Esophagus (tissue), 2 donors: ENCODE results near the gene RNF14. TPM values are rescaled to one million over a fixed set of nuclear protein-coding genes. Genes with fewer than 3 reads are reported as not detected.

Source experiments
- H3K27ac ChIP-seq, 2 donors: one replicate each; pipeline ENCODE4 v1.5.1; 2013; ENCODE audit warnings: low read depth in 2 of 2, mild to moderate bottlenecking in 2 of 2, inconsistent platforms in 1 of 2, low read length in 1 of 2, moderate library complexity in 1 of 2
- H3K27me3 ChIP-seq, 2 donors: one replicate each; pipeline ENCODE4 v1.6.1; 2013; ENCODE audit warnings: low read length in 2 of 2, control low read depth in 1 of 2, mild to moderate bottlenecking in 1 of 2; ENCODE audit not compliant: insufficient read depth in 2 of 2, control insufficient read depth in 1 of 2
- H3K36me3 ChIP-seq, 2 donors: one replicate each; pipeline ENCODE4 v1.6.1; 2013; ENCODE audit warnings: low read length in 1 of 2; ENCODE audit not compliant: control insufficient read depth in 2 of 2, insufficient read depth in 2 of 2
- H3K4me1 ChIP-seq, 2 donors: one replicate each; pipeline ENCODE4 v1.6.1; 2013; ENCODE audit warnings: low read length in 1 of 2; ENCODE audit not compliant: control insufficient read depth in 2 of 2, insufficient read depth in 2 of 2
- H3K4me3 ChIP-seq, 2 donors: one replicate each; pipeline ENCODE4 v1.5.1; 2013; ENCODE audit warnings: low read length in 2 of 2, mild to moderate bottlenecking in 2 of 2, low read depth in 1 of 2, moderate library complexity in 1 of 2
- H3K9me3 ChIP-seq, 2 donors: one replicate each; pipeline ENCODE4 v1.6.1; 2013; ENCODE audit warnings: mild to moderate bottlenecking in 2 of 2, low read depth in 1 of 2, low read length in 1 of 2, moderate library complexity in 1 of 2; ENCODE audit not compliant: control insufficient read depth in 2 of 2, insufficient read depth in 1 of 2
- WGBS, 2 donors: extraction: QIAGEN DNeasy Blood & Tissue Kit; methylation state at CpG; one replicate each; pipeline ENCODE4 v1.1.7; 2013; 5-methylcytosine and 5-hydroxymethylcytosine counted together
- polyA plus RNA-seq, 2 donors: library from polyadenylated mRNA; stranded (reverse); fragments of 200-250 nt; gene quantifications; one replicate each; pipeline ENCODE4 v1.2.3, GENCODE V29; 2013
- donor health status: healthy with polysubstance abuse.
- donor health status: Bipolar disorder and iron deficiency.

RNF14 gene
- polyA plus RNA-seq, 2 donors = 7.9 to 14.8 TPM

GRCh38 chr5:141995656-141996055 lies 26.8 kb downstream of the RNF14 start:
- Histone ChIP-seq H3K27ac (no peak overlapping the region), H3K4me3 (no peak overlapping the region), H3K27me3 (no peaks in the 10 kb centered on the region), H3K36me3 (peaks cover 3 to 4% of the 10 kb centered on the region in 2 donors), H3K4me1 (no peaks in the 10 kb centered on the region), H3K9me3 (no peaks in the 10 kb centered on the region)
- 95 to 96% methylated on average over 3 of the region's 3 CpGs for WGBS, 2 donors

- Histone ChIP-seq H3K4me1 (no peaks in the 10 kb centered on the region), H3K27me3 (no peaks in the 10 kb centered on the region), H3K36me3 (peaks cover 5 to 8% of the 10 kb centered on the region in 2 donors), H3K9me3 (no peaks in the 10 kb centered on the region), H3K4me3 (no peak overlapping the region), H3K27ac (no peak overlapping the region)
- WGBS, 2 donors = 56 to 66% methylated on average over 6 of the region's 6 CpGs
Measured at GRCh38 chr5:141997358-141997960, 28.6 kb downstream of the RNF14 start.

DNA sequence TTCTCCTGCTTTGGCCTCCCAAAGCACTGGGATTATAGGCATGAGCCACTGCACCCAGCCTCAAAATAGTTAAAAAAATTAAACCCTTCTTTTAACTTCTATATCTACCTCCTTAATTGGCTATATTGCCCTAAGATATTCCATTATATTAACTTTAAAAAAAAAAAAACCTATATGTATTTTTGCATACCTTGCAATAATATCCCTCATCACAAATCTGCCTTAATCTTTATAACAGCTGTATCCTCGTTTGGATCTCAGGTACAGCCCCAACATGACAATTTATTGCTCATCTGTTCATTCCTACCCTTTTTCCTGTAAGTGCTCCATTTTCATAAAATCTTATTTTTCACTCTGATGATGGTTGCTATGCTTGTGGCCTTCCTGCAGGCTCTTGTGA lies 31.3 kb downstream of the RNF14 start:
- Histone ChIP-seq H3K4me3 (no peak overlapping the region), H3K27ac (no peak overlapping the region), H3K27me3 (no peaks in the 10 kb centered on the region), H3K4me1 (no peaks in the 10 kb centered on the region), H3K36me3 (peaks cover 5 to 13% of the 10 kb centered on the region in 2 donors), H3K9me3 (no peaks in the 10 kb centered on the region)
- WGBS, 2 donors = 41 to 44% methylated on average over 1 of the region's 1 CpG

DNA sequence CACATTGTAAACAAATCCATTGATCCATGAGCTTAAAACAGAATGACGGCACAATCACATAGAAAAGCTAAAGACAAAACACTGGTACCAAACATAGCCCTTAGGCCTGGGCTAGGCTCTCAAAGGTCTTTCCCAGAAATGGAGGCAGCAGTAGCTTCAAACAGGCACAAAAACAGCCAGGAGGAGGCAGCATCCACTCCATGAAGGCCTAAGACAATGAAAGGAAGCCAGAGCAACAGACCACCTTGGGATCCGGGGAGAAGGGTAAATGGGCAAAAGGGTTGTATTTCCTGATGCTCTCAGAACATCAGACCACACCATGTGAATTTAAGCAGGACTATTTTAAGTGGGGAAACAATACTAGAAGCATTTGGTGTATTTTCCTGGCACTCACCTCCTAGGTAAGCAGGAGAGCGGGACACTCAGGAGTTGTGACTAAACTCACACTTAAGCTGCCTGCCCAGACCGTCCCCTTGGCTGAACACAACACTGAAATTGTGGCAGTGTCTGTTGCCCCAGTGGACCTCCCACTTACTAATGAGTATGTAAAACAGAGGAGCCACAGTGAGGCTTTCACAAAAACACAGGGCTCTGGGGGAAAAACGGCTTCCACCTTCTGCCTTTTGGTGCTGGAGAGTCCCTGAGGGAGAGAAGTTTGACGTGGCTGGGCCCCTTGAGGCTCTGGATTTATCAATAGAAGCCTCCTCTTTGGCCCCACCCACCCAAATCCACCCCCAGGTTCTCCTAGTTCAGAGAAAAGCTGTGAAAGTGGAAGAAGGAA lies 32.0 kb downstream of the RNF14 start:
- H3K36me3 ChIP-seq = peaks cover 5 to 15% of the 10 kb centered on the region in 2 donors
- WGBS, 2 donors = 72 to 73% methylated on average over 6 of the region's 6 CpGs
- H3K27me3 ChIP-seq = no peaks in the 10 kb centered on the region
- no peak overlapping the region for H3K27ac ChIP-seq
- H3K4me1 ChIP-seq = no peaks in the 10 kb centered on the region
- no peak overlapping the region for H3K4me3 ChIP-seq
- no peaks in the 10 kb centered on the region for H3K9me3 ChIP-seq

- Histone ChIP-seq H3K4me1 (no peaks in the 10 kb centered on the region), H3K36me3 (peaks cover 8 to 20% of the 10 kb centered on the region in 2 donors), H3K27ac (no peak overlapping the region), H3K9me3 (no peaks in the 10 kb centered on the region), H3K27me3 (no peaks in the 10 kb centered on the region), H3K4me3 (no peak overlapping the region)
- 52 to 53% methylated on average over 2 of the region's 2 CpGs for WGBS, 2 donors
Measured at GRCh38 chr5:142003266-142003800, 34.4 kb downstream of the RNF14 start.

- WGBS, 2 donors = 75 to 77% methylated on average over 3 of the region's 3 CpGs
- no peak overlapping the region for H3K4me3 ChIP-seq
- H3K27ac ChIP-seq = no peak overlapping the region
- H3K27me3 ChIP-seq = no peaks in the 10 kb centered on the region
- peaks cover 0 to 1% of the 10 kb centered on the region in 2 donors for H3K4me1 ChIP-seq
- no peaks in the 10 kb centered on the region for H3K9me3 ChIP-seq
- H3K36me3 ChIP-seq = peaks cover 3 to 18% of the 10 kb centered on the region in 2 donors
Measured at GRCh38 chr5:142006363-142007236, 37.7 kb downstream of the RNF14 start.

GRCh38 chr5:142007237-142007544 lies 38.3 kb downstream of the RNF14 start:
- H3K9me3 ChIP-seq = no peaks in the 10 kb centered on the region
- no peak overlapping the region for H3K4me3 ChIP-seq
- 86 to 87% methylated on average over 1 of the region's 1 CpG for WGBS, 2 donors
- no peaks in the 10 kb centered on the region for H3K27me3 ChIP-seq
- peaks cover 3 to 18% of the 10 kb centered on the region in 2 donors for H3K36me3 ChIP-seq
- H3K4me1 ChIP-seq = peaks cover 0 to 3% of the 10 kb centered on the region in 2 donors
- no peak overlapping the region for H3K27ac ChIP-seq

- H3K9me3 ChIP-seq = no peaks in the 10 kb centered on the region
- H3K27ac ChIP-seq = no peak overlapping the region
- no peak overlapping the region for H3K4me3 ChIP-seq
- no peaks in the 10 kb centered on the region for H3K27me3 ChIP-seq
- H3K36me3 ChIP-seq = peaks cover 3 to 13% of the 10 kb centered on the region in 2 donors
- peaks cover 0 to 3% of the 10 kb centered on the region in 2 donors for H3K4me1 ChIP-seq
Measured at GRCh38 chr5:142008813-142009212, 39.9 kb downstream of the RNF14 start.

- peaks cover 0 to 6% of the 10 kb centered on the region in 2 donors for H3K4me1 ChIP-seq
- H3K27ac ChIP-seq = no peak overlapping the region
- no peak overlapping the region for H3K4me3 ChIP-seq
- WGBS, 2 donors = 90% methylated on average over 4 of the region's 4 CpGs
- no peaks in the 10 kb centered on the region for H3K9me3 ChIP-seq
- no peaks in the 10 kb centered on the region for H3K27me3 ChIP-seq
- peaks cover 3 to 11% of the 10 kb centered on the region in 2 donors for H3K36me3 ChIP-seq
Measured at GRCh38 chr5:142009886-142010285, 41.0 kb downstream of the RNF14 start.
